Stimulated activated CD4-positive, alpha-beta T cell treated with anti-CD3 and anti-CD28 coated beads, TNF-alpha, amount 100 ng/mL, for 24 hours (primary cell): Measurements from ENCODE around the gene EPHA3.

Experiments
- DNase-seq, 3 experiments: peaks; one replicate each; pipeline ENCODE4 v3.0.0-alpha.2; 2020; ENCODE audit warnings: low read depth in 3 of 3

EPHA3 gene

DNA sequence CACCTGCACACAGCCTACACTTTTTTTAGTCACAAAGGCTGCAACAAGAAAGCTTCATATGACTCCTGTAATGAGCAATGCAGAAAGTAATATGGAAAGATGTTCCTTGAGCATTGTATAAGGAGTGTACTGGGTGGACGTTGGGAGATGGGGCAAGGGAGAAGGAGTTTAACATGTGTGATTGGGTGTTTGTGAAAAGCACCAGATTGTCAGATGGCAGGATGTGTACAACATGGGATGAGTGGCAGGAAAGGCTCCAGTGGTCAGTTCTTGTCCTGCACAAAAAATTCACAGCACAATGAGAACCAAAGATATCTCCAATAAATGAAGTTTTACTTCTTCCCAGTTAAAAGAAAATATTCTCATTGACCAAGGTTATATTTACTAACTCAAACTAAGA lies 255.1 kb downstream of the EPHA3 start:
- no peak for DNase-seq

DNA sequence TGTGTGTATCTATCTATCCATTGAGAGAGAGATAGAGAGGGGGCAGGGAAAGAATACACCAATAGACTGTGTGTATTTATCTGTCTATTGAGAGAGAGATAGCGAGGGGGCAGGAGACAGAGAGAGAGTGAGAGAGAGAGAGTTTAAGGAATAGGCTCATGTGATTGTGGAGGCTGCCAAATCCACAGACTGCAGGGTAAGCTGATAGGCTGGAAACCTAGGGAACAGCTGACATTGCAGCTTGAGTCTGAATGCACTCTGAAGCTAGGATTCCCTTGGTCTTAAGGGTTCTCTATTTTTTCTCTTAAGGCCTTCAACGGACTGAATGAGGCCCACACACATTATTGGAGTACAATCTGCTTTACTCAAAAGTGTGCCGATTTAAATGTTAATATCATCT lies 255.8 kb downstream of the EPHA3 start:
- DNase-seq, result no peak

DNA sequence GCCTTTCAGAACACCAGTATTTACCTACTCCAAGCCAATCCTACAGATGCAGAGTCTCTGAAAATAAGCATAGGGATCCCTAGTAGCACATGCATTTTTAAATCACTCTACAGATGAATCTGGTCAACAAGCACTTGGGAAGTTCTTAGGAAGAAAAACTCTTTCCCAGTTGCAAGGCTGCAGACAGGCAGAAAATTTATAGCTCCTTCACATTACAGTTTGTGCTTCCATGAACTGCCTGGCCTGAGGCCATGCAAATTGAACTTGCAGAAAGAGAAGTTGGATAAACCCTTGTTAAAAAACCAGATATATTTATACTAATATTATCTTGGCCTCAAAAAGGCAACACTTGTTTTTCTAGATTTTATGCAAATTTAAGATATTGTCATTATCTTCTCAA lies 256.9 kb downstream of the EPHA3 start:
- no peak for DNase-seq

DNA sequence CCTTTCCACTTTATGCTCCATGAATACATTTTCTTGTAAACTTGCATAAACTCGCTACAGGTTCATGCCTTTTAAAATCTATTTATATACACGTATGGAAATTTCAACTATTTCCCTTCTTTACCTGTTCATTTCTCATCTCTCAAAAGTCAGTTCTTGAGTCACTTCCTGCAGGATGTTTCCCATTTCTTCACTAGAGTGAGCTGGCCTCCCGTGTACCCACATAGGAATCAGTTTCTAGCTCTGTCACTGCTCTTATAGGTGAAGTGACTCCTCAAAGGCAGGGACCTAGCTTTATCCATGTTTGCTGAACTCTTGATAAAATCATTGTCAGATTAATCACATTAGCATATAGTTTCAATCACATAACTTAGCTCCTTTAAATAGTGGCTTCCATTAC lies 259.7 kb downstream of the EPHA3 start:
- DNase-seq, result no peak

DNA sequence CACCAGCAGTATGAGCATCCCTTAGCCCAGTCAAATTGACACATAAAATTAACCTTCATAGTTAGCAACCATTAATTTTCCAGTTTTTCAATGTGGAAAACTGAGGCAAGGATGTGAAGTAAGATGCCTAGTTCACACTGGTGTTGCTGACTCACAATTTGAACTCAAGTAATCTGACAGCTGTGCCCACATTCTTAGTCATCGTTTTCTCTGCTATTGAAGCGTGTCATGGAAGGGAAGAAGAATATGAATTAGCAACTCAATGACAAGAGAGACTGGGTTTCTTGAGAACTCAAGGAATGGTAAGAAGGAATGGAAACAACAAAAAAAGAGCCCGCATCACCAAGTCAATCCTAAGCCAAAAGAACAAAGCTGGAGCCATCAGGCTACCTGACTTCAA lies 261.4 kb downstream of the EPHA3 start:
- no peak for DNase-seq

DNA sequence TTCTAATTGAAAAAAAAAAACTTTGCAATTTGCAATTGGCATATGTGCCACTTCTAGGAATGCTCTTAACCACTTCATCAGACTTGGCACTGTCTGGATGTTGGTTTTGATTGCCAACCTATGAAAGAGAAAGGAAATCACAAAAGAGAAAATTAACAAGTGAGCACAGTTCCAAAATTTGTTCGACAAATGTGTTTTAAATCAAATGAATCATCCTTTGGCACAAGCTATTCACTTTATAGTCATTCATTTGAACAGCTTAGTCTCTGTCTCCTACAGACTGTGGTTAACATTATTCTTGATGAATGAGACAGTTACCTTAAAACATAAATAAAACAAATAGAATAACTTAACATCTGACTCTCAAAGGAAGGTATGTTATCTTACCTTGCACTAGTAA lies 265.0 kb downstream of the EPHA3 start:
- no peak for DNase-seq

DNA sequence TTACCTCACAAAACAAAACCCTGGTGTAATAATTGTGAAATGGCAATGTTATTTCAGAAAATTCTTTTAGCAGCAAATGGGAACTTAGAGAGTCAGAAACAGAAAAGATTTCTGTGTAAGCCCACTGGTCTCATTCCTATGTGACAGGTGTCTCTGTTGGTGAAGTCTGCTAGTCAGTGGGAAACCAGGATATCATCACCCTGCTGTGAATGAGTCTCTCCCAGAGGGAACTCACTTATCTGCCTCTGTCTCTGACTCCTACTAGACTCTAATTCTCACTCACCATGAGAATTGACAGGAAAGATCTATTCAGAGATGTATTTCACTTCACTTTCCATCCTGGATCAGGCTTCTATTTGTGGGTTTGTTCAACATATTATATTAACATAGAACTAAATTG lies 266.0 kb downstream of the EPHA3 start:
- DNase-seq, result no peak

DNA sequence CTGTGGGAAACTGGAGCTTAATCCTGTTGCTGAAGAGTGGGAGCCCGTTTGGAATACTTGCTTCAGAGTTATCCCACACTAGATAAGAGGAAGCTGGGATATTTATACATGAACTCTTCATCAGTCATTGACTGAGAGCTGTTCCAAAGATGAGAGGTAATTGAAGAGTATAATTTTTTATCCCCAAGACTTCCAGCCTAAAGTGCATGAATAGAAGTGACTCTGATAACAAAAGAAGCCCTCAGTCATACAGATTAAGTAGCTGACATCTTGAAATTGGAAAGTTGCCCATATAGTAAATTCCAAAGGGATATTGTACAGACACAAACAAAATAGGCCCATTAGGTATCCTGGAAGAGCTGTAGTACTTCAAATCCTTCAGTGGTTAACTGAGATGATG lies 268.0 kb downstream of the EPHA3 start:
- no peak for DNase-seq

DNA sequence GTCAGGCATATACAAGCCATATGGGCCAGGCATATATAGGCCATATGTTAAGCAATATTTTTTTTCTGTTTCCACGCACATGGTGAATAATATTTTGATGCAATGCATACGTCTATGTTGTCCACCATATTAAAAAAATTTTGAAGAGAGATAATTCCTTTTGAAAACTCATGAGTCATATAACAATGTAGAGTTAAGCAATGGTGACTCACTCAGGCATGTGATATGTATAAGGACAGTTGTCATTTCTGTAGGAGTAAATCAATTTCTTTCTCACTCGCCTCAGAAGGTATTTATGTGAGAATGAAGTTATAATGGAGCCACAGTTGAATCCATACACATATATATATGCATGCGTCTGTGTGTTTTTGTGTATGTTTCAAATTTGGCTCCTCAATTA lies 272.6 kb downstream of the EPHA3 start:
- DNase-seq, result no peak

DNA sequence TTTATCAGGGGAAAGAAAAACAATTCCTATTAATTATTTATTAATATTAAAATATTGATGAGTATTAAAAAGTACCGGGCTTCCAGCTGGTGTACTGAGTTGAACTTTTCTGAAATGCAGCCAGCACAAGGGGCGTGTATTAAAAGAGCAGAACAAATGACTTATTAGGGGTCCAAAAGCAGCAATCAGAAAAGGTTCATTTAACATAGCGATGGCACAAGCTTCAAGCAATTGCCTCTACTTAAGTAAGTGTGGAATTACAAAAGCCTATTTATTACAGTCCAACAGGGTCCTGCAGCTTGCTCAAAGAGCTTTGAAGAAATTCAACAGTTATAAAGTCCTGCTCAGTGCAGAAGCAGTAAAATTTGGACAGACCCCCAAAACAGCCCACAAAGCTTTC lies 285.6 kb downstream of the EPHA3 start:
- no peak for DNase-seq

DNA sequence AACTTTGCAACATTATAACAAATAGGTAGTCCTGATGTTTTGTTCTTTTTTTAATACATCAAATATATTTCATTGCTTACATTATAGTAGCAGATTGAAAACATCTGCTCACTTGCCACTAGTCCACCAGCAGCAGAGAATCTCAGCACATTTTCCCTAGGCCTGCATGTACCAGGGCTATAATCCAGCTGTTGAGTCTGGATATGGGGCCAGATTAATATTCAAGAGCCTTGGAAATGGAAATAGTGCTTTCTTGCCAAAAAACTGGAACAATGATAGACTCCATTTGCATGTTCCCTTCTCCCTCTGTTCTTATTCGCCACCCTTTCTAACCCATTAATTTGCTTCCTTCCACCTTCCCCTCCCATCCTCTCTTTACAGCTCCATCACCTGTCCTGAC lies 288.0 kb downstream of the EPHA3 start:
- DNase-seq, result no peak

DNA sequence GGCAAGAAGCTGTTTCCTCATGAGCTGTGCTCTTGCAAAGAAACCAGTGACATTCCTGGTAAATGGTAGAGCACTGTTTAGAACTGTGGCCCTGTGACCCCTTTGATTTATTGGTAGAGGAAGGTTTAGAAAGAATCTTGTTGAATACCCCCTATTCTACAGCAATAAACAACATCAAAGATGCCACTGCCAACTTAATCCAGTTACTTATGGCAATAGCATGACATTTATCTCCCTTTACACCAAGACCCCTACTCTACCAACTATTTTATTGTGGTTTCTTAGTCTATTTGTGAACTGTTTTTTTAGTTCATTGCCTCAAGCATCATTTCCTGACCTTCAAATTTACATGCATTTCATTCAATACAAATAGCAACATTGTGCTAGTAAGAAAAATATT lies 288.6 kb downstream of the EPHA3 start:
- DNase-seq, result no peak

DNA sequence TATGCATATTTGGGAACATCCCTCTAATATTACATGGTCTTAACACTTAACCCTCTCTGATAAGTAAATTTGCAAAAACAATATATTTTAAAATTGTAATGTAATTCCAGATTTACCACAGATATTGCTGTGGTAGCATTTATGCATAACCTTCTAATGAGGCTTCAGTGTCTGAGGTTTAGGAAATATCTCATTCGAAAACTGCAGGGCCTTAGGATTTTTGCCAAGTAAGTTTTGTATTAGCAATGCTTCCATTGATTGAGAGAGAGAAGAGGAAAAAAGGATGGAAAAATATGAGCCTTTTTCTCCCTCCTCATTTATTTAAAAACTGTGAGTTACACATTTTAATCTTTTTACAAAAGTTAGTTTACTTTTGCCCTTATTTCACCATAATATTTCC lies 294.6 kb downstream of the EPHA3 start:
- no peak for DNase-seq

DNA sequence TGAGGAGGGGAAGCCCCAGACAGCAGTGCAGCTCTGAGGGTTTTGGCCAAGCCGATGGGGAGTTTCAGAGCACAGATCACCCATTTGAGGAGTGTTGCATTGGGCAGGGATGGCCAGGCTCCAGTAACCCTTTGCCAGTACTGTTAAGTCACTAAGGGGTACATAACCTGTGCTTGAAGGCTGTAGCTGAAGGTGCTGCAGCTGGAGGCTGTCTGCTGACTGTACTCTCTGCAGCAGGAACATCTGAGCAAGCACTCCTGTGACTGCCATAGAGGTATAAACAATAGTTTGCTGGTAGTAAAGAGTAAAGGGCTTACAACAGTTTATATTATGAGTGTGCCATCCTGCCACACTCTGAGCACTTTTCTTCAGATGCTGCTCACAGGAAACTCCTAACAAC lies 297.8 kb downstream of the EPHA3 start:
- DNase-seq, result no peak

DNA sequence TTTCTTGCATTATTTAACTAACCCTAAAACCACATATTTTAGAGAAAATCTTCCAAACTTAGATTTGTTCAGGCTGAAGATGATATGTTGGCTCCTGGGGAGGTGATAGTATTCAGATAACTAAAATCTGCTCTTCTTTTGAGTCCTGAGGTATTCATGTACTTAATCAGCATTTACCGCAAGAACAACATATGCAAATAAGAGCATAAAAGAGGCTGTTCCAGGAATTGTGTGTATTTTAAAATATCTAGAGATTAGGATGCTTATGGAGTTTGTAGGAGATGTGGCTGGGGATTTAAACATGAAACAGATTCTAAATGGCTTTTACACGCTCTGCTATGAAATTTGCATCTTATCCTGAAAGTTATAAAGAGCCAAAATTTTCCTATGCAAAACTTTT lies 298.2 kb downstream of the EPHA3 start:
- no peak for DNase-seq

DNA sequence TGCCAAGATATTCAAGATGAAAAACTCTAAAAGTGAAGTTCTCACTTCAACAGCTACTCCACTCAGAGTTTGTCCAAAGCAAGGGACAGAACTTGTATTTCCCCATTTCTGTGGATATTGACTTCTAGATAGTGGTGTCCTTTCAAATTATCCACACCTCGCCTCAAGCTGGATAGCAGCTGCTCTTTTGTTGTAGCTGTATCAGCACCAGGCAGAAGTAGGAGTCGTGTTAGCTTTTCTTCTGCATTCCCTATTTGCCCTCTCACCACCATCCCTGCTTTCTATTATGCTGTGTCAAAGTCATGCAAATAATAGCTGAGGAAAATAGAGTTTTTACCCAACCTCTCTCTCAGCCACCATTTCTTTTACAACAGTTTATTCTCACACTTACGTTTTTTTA lies 303.8 kb downstream of the EPHA3 start:
- no peak for DNase-seq

DNA sequence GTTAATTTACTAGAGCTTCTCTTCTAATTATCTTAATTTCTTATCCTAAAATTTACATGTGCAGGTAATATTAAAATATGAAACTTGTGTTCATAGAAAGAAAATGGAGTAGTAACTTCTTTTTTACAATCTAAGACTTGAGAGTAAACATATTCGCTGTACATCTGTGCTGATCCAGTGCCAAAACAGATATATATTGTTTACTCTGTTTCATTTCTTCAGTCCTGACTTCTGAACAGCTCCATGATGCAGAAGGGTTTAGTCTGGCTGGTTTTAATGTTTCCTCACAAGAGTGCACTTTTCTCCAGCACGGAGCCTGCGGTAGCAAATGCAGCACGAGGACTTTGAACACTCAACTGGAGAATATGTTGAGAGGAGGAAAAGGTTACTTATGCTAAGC lies 306.8 kb downstream of the EPHA3 start:
- DNase-seq, result no peak

DNA sequence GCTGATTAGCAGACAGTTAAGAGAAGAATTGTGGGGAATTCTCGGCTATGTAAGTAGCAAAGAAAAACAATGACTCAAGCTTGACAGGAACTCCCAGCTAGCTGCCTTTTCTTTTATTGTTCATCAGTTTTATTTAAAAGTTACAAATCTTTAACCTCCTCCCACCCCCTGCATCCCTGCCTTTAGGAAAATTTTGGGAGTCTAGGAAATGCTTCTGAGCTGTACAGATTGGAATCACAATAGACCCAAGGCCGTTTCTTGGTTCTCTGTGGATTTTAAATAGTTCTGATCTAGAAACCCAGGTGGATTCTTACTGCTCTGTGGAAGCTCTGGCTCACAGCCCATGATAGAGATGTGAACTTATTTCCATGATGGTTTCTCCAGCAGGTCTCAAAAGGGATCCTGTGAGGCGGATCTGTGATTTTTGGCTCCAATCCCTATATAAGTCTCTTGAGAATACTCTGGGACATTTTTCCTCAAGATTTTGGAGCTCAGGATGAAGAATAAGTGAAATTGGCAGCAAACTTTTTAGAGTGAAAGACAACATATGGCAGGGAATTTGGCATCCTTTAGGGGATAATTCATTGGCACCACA lies 312.3 kb downstream of the EPHA3 start:
- no peak for DNase-seq

DNA sequence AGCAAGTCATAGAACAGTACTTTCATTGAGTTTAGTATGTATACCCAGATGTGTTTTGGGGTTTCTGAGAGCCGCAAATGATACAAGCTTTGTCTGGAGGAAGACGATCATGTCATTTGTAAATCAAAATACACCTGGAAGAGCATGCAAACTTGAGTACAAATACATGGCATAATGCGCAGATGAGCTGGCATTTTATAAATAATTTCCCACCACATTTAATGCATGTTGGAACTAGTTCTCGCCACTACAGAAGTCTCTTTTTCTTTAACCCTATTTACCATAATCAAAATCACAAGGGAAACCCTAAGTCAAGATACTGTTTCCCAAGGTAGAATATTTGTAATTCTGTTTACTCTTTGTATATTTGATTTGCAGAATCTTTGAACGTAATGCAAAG lies 318.6 kb downstream of the EPHA3 start:
- no peak for DNase-seq

DNA sequence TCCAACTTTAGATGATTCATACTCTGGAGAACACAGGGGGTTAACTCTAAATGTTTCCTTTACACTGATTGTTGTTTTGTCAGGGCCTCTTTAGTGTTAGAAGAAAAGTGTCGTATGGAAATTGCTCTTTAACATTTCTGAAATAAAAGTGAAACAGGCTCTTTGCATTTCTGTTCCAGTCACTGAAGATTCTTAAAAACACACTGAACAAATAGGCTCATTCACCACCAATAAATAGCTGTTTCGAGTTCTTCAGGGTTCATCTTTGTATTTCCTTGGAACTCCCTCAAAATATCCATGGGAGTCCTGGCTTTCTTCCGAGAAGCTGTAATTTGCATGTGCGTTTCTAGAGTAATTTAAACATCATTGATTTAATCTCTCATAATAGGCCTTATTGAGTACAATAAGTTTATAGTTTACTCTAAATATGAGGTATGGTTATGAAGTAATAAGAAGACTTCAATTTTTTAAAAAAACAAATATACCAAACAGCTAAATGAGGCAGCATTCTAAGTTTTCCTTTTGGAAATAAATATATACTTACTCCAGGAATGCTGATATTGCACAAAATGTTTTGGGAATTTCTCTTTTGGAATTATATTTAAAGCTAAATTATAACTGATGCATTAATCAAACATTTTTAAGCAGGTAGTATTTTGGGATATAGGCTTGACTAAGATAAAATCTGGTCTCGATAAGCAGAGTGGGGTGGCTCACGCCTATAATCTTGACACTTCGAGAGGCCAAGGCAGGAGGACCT lies 327.4 kb downstream of the EPHA3 start:
- no peak for DNase-seq

DNA sequence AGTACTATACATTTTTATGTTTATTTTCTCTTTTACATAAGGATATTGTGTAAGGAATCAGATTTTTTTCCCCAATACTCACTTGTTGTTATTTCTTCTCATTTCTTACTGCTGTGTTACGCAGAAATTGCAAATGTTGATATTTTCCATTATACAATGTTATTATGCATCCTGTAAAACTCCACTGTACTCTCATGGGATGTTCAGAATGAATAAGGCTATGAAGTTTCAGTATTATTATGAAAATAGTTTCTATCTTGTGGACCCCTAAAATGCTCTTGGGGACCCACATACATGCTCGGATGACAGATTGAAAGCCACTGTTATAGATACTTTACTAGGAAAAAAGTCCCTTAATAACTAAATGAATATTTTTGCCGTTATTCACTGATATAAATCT lies 329.4 kb downstream of the EPHA3 start:
- no peak for DNase-seq

DNA sequence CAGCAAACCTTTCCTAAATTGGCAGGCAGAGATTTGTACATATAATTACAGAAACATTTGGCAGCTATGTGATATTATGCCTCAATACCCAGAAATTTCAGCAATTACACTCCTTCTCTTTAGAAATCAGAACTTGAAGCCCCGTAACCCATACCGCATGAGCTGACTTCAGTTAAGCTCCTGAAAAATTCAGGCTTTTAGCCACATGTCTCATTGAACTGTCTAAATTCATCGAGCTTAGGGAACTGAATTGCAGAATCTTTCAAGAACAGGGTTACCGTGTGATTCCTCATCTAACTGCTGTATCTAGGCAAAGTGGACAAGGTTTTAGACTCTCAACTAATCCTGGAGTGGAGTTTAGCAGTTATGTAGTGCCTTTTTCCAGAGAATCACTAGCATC lies 333.0 kb downstream of the EPHA3 start:
- DNase-seq, result no peak

DNA sequence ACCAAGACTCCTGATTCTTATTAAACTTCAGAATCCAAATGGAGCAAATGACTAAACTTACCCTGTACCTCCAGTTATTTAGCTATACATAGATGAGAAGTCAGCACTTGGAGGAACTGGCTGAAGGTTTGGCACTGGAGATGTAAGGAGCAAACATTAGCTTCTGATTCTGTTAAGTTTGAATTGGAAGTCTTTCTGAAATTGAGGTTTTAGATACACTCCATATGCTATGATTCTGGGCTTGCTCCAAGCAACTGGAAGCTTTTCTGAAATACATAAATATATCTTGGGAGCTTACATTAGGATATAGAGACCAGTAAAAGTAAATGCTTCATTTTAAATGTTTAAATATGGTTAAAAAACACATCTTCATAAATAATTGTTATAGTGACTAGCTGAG lies 333.7 kb downstream of the EPHA3 start:
- DNase-seq, result no peak

DNA sequence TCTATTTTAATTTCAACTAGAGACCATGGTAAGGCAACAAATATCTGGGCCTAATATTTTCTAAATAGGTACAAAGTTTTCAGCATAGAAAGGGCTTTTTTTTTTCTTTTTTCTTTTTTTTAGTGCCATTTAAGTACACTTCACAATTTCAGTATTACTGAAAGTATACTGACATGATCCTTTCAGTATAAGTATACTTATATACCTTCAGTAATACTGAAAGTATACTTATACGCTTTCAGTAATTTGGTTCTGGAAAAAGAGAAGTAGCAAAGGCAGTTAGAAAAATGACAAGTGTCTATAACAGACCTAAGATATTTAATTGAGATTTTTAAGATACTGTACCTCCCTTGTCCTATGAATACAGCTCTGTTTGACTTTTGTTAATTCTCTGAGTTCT lies 339.2 kb downstream of the EPHA3 start:
- DNase-seq, result no peak
